Right renal pelvis (tissue), 4 donors: ENCODE results near the gene CATSPERB. TPM values are rescaled to one million over a fixed set of nuclear protein-coding genes. Genes with fewer than 3 reads are reported as not detected.
"Not testable (repeated sequence)": the region's sequence is repeated elsewhere in the genome, so short reads cannot be mapped to it uniquely, and the experiment has no call there.

Experiments
- DNase-seq, 4 donors: peaks; one replicate each; pipeline ENCODE4 v3.0.0-alpha.2; 2013; ENCODE audit warnings: low read depth in 4 of 4, low spot score in 3 of 4, missing footprints in 1 of 4
- polyA plus RNA-seq, 4 donors: library from polyadenylated mRNA; unstranded; fragments of 120-200 nt; gene quantifications; one replicate each; pipeline ENCODE4 v1.2.1, GENCODE V29; 2013; ENCODE audit not compliant: insufficient read length in 4 of 4

CATSPERB gene
- polyA plus RNA-seq, 4 donors, result 0.36 to 0.87 (median 0.62) TPM

GRCh38 chr14:91582761-91583160, 149.1 kb downstream of the CATSPERB start:
- no peak for DNase-seq

- DNase-seq, result no peak
Observed at GRCh38 chr14:91580876-91581577, 150.9 kb downstream of the CATSPERB start.

- no peak for DNase-seq
Observed at GRCh38 chr14:91577632-91578233, 154.2 kb downstream of the CATSPERB start.

- no peak for DNase-seq
Observed at GRCh38 chr14:91575469-91576208, 156.2 kb downstream of the CATSPERB start.

- DNase-seq, result peak in 1 of 4 donors; percentile 14
Observed at GRCh38 chr14:91573894-91574837, 157.7 kb downstream of the CATSPERB start.

- no peak for DNase-seq
Observed at GRCh38 chr14:91573528-91573893, 158.4 kb downstream of the CATSPERB start.

- DNase-seq, result no peak
Observed at GRCh38 chr14:91570021-91570420, 161.9 kb downstream of the CATSPERB start.

GRCh38 chr14:91569301-91569700, 162.6 kb downstream of the CATSPERB start:
- no peak for DNase-seq

- no peak for DNase-seq
Observed at GRCh38 chr14:91568626-91569025, 163.3 kb downstream of the CATSPERB start.

GRCh38 chr14:91567827-91568226, 164.1 kb downstream of the CATSPERB start:
- DNase-seq, result not testable (repeated sequence)

- DNase-seq, result no peak
Observed at GRCh38 chr14:91555531-91555930, 176.4 kb downstream of the CATSPERB start.

- DNase-seq, result no peak
Observed at GRCh38 chr14:91554535-91555332, 177.2 kb downstream of the CATSPERB start.

- DNase-seq, result no peak
Observed at GRCh38 chr14:91548108-91548507, 183.8 kb downstream of the CATSPERB start.

- no peak for DNase-seq
Observed at GRCh38 chr14:91545946-91546716, 185.8 kb downstream of the CATSPERB start.

GRCh38 chr14:91545204-91545603, 186.7 kb downstream of the CATSPERB start:
- no peak for DNase-seq

- no peak for DNase-seq
Observed at GRCh38 chr14:91536327-91536726, 195.6 kb downstream of the CATSPERB start.

- DNase-seq, result not testable (repeated sequence)
Observed at GRCh38 chr14:91534059-91534458, 197.8 kb downstream of the CATSPERB start.

GRCh38 chr14:91533623-91534022, 198.3 kb downstream of the CATSPERB start:
- no peak for DNase-seq
